Astrocyte of the spinal cord (primary cell): ENCODE measurements around the gene SLC22A23.

ENCODE experiments used
- DNase-seq: peaks from one replicate; pipeline ENCODE4 v3.0.0; 2011; ENCODE audit warnings: low read depth, low spot score
- H3K4me3 ChIP-seq: 2 replicates; pipeline ENCODE4 v1.5.1; 2011; ENCODE audit warnings: low read depth, mild to moderate bottlenecking, low read length, moderate library complexity
- CTCF ChIP-seq: IDR thresholded peaks from 2 replicates; pipeline ENCODE4 v1.5.1; 2012; ENCODE audit warnings: low read depth, mild to moderate bottlenecking, low read length, inconsistent platforms
- in situ Hi-C: cut with HindIII; loops from 2 replicates; pipeline ENCODE4 v1.10.0; 2017; ENCODE audit warnings: low sequenced_read_pairs

Gene SLC22A23

GRCh38 chr6:3480009-3480408 is 23.2 kb upstream of the SLC22A23 start:
- in situ Hi-C loops: no loop called here
- no peak for DNase-seq
- no peak overlapping the region for H3K4me3 ChIP-seq
- TF ChIP-seq CTCF: no peak

- no peak overlapping the region for H3K4me3 ChIP-seq
- TF ChIP-seq CTCF: no peak
- no peak for DNase-seq
- in situ Hi-C loops: no loop called here
These were observed 16.9 kb upstream of the SLC22A23 start for GRCh38 chr6:3473773-3474172.

GRCh38 chr6:3471711-3472110 is 14.9 kb upstream of the SLC22A23 start:
- TF ChIP-seq CTCF: no peak
- peak; percentile 50 for DNase-seq
- in situ Hi-C loops: no loop called here
- no peak overlapping the region for H3K4me3 ChIP-seq

GRCh38 chr6:3471286-3471685 is 14.4 kb upstream of the SLC22A23 start:
- DNase-seq: no peak
- TF ChIP-seq CTCF: no peak
- H3K4me3 ChIP-seq: no peak overlapping the region
- in situ Hi-C loops: no loop called here

GRCh38 chr6:3468585-3468984 is 11.7 kb upstream of the SLC22A23 start:
- in situ Hi-C loops: no loop called here
- TF ChIP-seq CTCF: no peak
- no peak overlapping the region for H3K4me3 ChIP-seq
- DNase-seq: no peak

- H3K4me3 ChIP-seq: no peak overlapping the region
- no peak for TF ChIP-seq CTCF
- no peak for DNase-seq
- in situ Hi-C loops: no loop called here
These were observed 11.1 kb upstream of the SLC22A23 start for GRCh38 chr6:3467996-3468395.
